MG63 (cell line): Measurements from ENCODE around the gene MTERF4. TPM values are rescaled to one million over a fixed set of nuclear protein-coding genes. Genes with fewer than 3 reads are reported as not detected.

Experiments used
- DNase-seq: peaks from one replicate; pipeline ENCODE4 v3.0.0-alpha.2; 2020
- H3K27me3 ChIP-seq: fragments of 250-450 bp; sonication (Bioruptor Pico); 2 replicates; pipeline ENCODE4 v1.5.1; 2020; ENCODE audit warnings: mild to moderate bottlenecking, moderate library complexity
- H3K36me3 ChIP-seq: fragments of 250-450 bp; sonication (Bioruptor Pico); 2 replicates; pipeline ENCODE4 v1.5.1; 2020; ENCODE audit warnings: mild to moderate bottlenecking, moderate library complexity
- H3K4me3 ChIP-seq: fragments of 250-450 bp; sonication (Bioruptor Pico); 2 replicates; pipeline ENCODE4 v1.5.1; 2020; ENCODE audit warnings: mild to moderate bottlenecking, moderate library complexity
- H3K9me3 ChIP-seq: fragments of 250-450 bp; sonication (Bioruptor Pico); 2 replicates; pipeline ENCODE4 v1.5.1; 2020; ENCODE audit warnings: mild to moderate bottlenecking, moderate library complexity
- total RNA-seq: library from RNA; depleted of rRNA; stranded (reverse); fragments of >200 nt; shearing (Covaris generic); gene quantifications from 2 replicates; pipeline ENCODE4 v1.2.3, GENCODE V29; 2014; ENCODE audit warnings: low replicate concordance; rRNA removed

MTERF4 gene, protein sequence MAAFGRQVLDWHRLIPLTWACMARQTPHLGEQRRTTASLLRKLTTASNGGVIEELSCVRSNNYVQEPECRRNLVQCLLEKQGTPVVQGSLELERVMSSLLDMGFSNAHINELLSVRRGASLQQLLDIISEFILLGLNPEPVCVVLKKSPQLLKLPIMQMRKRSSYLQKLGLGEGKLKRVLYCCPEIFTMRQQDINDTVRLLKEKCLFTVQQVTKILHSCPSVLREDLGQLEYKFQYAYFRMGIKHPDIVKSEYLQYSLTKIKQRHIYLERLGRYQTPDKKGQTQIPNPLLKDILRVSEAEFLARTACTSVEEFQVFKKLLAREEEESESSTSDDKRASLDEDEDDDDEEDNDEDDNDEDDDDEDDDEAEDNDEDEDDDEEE
- 18.9 and 33.2 TPM in 2 replicates for total RNA-seq

DNA sequence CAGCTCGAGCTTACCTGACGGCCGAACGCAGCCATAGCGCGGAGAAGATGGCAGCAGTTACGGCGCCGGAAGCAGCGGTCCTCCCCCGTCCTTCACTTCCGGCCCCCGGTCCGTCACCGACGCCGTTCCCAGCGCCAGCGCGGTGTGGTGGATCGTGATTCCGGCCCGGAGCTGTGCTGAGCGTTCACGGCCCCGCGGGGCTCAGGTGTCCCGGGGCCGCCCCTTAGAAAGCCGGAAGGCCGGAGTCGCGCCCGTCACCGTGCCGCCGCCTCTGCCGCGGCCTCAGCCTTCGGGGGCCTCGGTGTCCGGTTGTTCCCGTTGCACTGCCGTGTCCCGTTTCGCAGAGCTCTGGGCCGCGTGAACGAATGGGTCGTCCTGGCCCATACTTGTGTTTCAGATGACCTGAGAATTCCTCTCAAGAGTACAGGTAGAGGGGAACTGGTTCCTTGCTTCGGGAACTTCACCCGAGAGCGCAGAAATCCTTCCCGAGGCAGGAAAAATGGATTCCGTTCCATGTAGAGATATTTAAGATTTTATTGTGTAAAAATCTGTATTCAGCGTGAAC lies at the start of gene MTERF4:
Gene MTERF4 (minus strand): TSS at position 49 of the 565 bp plus-strand sequence. CDS start 14 bp downstream, at position 35.
- Histone ChIP-seq H3K4me3 (peak within 1 kb of the TSS; percentile 74), H3K36me3 (peaks cover 28% of the 10 kb centered on the region), H3K27me3 (no peaks in the 10 kb centered on the region), H3K9me3 (no peaks in the 10 kb centered on the region)
- DNase-seq: peak; percentile 83

DNA sequence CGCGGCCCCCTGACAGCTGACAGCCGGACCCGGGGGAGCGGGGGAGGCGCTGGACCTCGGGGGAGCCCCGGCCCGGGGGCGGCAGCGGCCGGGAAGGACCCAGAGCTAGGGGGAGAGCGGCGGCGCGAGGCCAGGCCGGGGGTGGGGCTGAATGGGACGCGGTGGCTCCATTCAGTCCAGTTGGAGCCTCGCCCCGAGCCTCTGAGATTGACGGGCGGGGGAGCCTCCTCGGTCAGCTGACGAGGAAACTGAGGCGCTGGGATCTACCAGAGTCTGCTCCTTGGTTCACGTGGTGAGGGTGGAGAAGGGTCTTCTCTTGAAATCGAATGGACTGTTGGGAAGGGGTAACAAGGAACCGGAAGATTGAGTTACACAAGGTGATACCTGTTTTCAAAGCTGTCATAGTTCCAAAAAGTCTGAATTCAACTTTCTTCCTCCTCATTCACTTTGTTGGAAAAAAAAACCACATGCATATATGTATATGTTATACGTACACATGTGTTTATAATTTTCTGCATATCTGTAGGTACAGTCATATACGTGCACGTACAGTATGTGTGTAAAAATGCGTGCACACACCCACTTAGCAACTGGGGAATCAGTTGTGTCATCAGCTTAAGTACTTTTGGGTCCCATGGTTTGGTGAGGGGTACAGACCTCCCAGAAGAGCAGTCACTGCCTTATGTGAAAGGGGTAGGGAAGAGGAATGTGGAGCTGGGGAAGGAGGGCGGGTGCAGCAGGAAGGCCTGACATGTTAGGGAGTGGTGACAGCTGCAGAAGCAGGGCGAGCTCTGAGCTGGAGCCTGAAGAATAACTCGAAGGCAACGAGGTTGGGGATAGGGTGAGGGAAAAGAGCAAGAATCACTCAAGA lies 48.8 kb upstream of the MTERF4 start:
- Histone ChIP-seq H3K4me3 (peak overlapping the region; percentile 71), H3K9me3 (no peaks in the 10 kb centered on the region), H3K36me3 (peaks cover 7% of the 10 kb centered on the region), H3K27me3 (no peaks in the 10 kb centered on the region)
- DNase-seq: no peak

DNA sequence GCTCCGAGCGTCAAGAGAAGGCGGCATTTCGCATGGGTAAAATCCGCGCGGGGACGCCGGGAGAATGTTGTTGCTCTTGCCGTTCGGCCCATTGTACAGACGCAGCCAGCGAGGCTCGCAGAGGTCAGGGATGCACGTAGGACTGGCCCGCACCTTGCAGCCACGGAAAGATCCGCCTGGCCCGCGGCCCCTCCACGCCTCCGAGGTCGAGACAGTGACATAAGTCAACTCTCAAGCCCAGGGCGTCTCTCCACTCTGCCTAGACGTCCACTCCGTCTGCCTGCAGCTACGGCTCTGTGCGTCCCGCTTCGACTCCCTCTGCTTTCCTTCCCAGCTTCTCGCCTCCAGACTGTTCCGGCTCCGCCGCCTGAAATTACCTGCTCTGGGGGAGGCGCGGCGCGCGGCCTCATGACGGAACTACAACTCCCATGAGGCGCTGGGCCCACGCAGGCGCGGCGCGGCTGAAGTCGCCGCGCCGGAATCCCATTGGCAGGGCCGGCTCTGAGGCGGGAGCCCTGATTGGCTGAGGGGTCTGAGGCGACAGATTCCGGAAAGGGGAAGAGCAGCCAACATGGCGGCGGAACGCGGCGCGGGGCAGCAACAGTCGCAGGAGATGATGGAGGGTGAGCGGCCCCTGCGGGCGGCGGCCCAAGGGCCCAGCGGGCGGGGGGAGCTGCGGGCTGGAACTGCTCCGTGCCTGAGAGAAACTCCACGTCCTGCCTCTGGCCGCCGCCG lies 48.0 kb upstream of the MTERF4 start, which contains the start of gene PPP1R7:
Gene PPP1R7 (plus strand): TSS at position 543 of the 735 bp plus-strand sequence. CDS start 29 bp downstream, at position 572.
- DNase-seq: peak; percentile 95
- H3K9me3 ChIP-seq: no peaks in the 10 kb centered on the region
- peak within 1 kb of the TSS; percentile 71 for H3K4me3 ChIP-seq
- no peaks in the 10 kb centered on the region for H3K27me3 ChIP-seq
- H3K36me3 ChIP-seq: peaks cover 7% of the 10 kb centered on the region

DNA sequence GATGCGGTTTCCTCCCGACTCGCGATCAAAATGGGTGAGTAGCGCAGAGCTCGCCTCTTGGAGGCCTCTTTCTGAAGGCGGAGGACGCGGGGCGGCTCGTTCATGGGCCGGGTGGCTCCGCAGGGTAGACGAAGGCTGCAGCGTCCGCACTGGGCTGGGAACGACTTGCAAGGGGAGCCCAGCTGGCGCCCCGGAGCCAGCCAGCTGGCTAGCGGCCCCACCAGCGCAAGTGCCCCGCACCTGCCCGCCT lies 47.5 kb upstream of the MTERF4 start:
- no peaks in the 10 kb centered on the region for H3K9me3 ChIP-seq
- no peak for DNase-seq
- H3K27me3 ChIP-seq: no peaks in the 10 kb centered on the region
- peaks cover 4% of the 10 kb centered on the region for H3K36me3 ChIP-seq
- H3K4me3 ChIP-seq: peak overlapping the region; percentile 71

DNA sequence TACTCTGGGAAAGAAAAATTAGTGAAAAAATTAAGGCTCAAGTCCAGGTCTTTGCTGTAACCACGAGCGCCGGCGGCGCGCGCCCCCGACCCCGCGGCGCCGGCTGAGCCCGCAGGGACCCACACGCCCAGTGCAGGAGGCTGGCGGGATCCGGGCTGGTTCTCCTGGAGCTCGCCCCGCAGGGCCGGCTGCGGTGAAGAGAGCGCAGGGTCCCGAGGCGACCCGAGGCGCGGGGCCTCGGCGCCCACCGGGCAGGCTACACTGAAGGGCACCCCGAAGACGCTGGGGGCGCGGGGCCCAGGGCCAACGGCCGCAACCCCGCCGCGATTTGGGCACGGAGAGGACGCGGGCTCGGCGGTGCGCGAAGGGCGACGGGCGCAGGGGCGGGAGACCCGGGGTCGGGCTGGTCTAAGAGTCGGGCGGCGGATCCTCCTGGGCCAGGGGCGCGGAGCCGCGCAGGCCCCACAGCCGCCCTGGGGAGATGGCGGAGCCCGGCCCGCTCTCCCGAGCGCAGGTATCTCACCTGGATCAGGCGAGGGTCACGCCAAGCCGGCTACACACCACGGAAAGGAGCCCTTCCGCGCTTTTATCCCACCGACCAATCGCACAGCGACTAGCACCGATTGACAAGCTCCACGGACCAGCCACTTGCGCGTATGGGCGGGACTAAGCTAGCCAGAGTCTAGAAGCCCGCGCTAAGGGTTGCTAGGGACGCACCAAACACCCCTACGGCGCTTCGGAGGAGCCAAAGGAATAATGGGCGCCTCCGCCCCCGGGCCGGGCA lies 47.0 kb upstream of the MTERF4 start, which contains the start of gene PASK:
Gene PASK (minus strand): TSS at position 582 of the 784 bp plus-strand sequence. CDS start 6,440 bp downstream, outside the sequence.
- H3K9me3 ChIP-seq: no peaks in the 10 kb centered on the region
- peak within 1 kb of the TSS; percentile 71 for H3K4me3 ChIP-seq
- peaks cover 4% of the 10 kb centered on the region for H3K36me3 ChIP-seq
- DNase-seq: peak; percentile 94
- no peaks in the 10 kb centered on the region for H3K27me3 ChIP-seq

DNA sequence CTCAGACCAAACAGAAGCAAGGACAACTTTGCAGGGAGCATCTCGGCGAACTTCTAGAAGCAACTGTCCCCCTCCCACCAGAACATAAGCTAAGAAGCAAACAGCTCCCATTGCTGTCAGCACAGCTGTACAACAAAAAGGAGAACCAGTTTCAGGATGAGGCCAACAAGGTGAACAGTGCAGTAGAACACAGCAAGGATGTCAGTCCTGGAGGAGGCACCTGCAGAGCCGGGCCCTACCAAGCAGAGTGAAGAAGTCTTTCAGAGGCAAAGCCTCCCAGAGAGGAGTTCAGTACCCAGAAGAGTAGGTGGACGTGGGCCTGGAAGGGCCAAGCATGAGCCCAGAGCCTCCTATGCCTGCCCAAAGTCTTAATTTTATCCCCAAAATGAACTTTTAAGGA lies 46.2 kb upstream of the MTERF4 start:
- no peaks in the 10 kb centered on the region for H3K9me3 ChIP-seq
- H3K36me3 ChIP-seq: peaks cover 4% of the 10 kb centered on the region; the same call in 1 of the 2 replicates
- no peaks in the 10 kb centered on the region for H3K27me3 ChIP-seq
- H3K4me3 ChIP-seq: peak overlapping the region; percentile 71; the same call in 1 of the 2 replicates
- DNase-seq: no peak

DNA sequence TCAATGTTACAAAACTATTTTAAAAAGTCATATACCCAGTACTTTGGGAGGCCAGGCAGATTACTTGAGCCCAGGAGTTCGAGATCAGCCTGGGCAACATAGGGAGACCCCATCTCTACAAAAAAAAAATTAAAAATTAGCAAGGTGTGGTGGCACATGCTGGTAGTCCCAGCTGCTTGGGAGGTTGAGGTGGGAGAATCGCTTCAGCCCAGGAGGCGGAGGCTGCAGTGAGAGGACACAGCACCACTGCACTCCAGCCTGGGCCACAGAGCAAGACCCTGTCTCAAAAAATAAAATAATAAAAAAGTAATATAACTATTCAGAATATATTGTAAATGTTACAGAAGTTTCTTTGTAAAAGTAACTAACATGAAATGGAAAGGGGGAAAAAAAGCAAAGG lies 45.2 kb upstream of the MTERF4 start:
- Histone ChIP-seq H3K36me3 (no peaks in the 10 kb centered on the region), H3K27me3 (no peaks in the 10 kb centered on the region), H3K9me3 (no peaks in the 10 kb centered on the region), H3K4me3 (no peak overlapping the region)
- no peak for DNase-seq

DNA sequence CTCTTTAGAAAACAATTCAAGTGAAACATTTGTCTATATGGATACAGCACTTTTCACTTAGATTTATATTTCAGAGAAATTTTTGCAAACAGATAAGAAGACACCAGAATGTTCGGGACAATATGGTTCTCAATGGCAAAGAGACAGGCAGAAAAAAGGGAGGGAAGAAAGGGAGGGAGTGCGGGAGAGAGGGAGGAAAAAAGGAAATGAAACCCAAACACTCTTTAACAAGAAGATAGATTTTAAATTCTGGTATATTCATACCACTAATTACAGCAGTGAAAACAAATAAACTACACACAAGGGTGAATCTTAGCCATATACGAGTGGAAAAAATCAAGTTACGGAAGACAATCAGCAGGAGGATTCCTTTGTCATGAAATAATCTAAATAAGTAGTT lies 44.2 kb upstream of the MTERF4 start:
- no peak overlapping the region for H3K4me3 ChIP-seq
- no peak for DNase-seq

DNA sequence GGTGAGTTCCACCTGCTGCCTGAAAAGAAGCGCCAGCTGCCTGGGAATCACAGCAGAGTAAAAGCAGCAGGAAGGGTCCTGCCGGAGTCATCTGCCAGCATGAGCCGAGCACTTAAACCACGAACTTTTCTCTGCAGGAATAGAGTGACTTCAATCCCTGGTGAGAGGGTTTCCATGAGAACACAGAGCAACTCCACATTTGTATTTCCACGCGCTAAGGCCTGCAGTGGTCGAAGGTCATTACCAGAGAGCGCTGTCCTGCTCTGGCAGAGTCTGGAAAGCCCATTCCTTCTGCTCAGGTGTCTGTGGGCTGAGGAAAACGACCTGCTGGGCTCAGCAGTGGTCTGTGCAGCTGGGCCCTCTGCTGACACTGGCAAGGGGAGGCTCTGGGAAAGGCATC lies 40.5 kb upstream of the MTERF4 start:
- no peak for DNase-seq
- H3K27me3 ChIP-seq: no peaks in the 10 kb centered on the region
- no peaks in the 10 kb centered on the region for H3K9me3 ChIP-seq
- no peak overlapping the region for H3K4me3 ChIP-seq
- H3K36me3 ChIP-seq: peaks cover 2% of the 10 kb centered on the region; the same call in 1 of the 2 replicates

More for the DNA sequence above, 44.2 kb upstream of the MTERF4 start:
- Histone ChIP-seq H3K27me3 (no peaks in the 10 kb centered on the region), H3K9me3 (no peaks in the 10 kb centered on the region), H3K36me3 (no peaks in the 10 kb centered on the region)

DNA sequence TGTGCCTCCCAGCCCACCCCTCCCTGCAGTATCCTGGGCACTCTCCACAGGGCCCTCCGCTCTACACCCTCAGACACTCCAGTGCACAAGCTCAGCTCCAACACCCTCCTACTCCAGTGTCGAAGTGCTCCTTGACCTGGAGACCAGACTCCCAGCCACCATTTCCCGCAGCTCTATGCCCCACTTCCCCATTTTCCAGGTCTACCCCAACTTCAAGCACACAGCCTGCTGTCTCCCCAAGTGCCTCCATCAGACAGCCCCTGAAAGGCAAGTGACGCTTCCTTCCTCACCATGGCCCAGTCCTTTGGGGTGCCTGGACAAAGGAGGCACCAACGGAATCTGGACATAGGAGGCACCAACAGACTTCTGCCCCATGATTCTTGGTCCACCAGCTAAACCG lies 40.0 kb upstream of the MTERF4 start:
- Histone ChIP-seq H3K36me3 (peaks cover 2% of the 10 kb centered on the region; the same call in 1 of the 2 replicates), H3K27me3 (no peaks in the 10 kb centered on the region), H3K9me3 (no peaks in the 10 kb centered on the region), H3K4me3 (no peak overlapping the region)
- DNase-seq: no peak

DNA sequence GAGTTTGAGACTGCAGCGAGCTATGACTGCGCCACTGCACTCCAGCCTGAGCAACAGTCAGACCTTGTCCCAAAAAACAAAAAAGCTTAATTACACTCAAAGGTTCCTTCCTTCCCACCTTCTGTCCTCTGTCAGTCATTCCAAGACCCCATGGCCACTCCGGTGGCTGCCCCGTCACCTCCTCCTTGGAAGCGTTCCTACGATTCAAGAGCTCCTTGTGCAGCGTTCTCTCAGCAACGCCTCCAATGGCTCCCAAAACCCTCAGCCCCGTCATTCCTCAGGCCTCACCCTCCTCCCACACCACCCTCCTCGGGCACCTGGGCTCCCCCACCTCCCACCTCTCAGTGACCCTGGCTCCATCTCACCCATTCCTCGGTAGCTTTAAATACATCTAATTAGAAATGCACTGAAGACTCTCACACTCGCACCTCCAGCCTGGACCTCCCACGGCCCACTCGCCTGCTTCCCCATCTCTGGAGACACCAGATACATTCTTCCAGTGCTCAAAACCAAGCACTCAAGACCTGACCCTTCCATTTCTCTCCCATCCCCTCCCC lies 39.2 kb upstream of the MTERF4 start:
- DNase-seq: no peak
- no peaks in the 10 kb centered on the region for H3K27me3 ChIP-seq

DNA sequence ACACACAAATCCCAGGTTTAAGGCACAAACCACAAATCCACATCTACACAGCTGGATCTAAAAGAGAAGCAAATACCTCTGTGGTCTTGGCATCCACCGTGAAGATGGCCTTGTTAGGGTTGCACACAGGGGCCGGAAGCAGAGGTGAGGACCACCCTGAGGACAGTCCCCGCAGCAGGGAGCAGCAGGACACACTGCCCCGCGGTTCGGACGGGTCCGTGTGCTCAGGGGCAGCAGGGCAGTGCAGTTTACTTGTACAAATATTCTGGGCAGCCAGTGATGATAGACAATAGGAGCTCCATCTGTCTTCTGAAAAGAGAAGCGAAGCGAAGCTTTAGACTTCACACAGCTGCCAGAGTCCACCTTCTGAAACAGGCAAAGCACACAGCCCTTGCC lies 38.4 kb upstream of the MTERF4 start:
- no peak overlapping the region for H3K4me3 ChIP-seq
- H3K27me3 ChIP-seq: no peaks in the 10 kb centered on the region
- no peak for DNase-seq
- no peaks in the 10 kb centered on the region for H3K9me3 ChIP-seq
- H3K36me3 ChIP-seq: peaks cover 2% of the 10 kb centered on the region; the same call in 1 of the 2 replicates

More for the DNA sequence above, 39.2 kb upstream of the MTERF4 start:
- Histone ChIP-seq H3K9me3 (no peaks in the 10 kb centered on the region), H3K36me3 (peaks cover 2% of the 10 kb centered on the region; the same call in 1 of the 2 replicates), H3K4me3 (no peak overlapping the region)

DNA sequence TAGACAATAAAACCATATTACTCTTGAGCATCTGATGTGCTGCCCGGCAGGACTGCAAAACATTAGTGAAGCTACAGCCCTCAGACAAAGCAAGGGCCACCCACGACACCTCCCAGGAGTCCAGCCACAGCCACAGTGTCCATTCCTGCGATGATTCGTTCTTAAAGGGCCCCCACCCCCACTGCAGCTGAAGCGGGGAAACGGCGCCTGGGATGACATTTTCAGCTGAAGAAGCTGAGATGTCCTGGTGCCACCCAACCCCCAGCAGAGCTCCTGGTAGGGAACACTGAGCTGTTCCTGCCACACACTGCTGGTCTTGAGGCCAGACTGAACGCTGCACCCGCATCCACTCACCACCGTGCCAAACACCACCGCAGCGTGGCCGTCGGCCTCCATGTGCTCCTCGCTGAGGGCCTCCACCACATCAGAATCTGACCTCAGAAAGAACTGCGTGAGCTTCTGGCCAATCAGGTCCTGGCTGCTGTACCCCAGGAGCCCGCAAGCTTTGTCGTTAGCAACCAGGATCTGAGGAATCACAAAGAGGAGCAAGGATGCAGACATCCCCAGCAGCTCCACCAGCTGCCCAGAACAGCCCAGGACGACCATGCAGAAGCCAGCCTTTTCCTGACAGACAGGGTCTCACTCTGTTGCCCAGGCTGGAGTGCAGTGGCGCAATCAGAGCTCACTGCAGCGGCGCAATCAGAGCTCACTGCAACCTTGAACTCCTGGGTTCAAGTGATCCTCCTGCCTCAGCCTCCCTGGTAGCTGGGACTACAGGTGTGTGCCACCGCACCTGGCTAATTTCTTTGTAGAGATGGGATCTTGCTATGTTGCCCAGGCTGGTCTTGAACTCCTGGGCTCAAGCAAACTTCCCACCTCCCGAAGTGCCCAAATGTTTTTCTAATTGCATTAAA lies 37.7 kb upstream of the MTERF4 start:
- Histone ChIP-seq H3K36me3 (peaks cover 2% of the 10 kb centered on the region; the same call in 1 of the 2 replicates), H3K9me3 (no peaks in the 10 kb centered on the region), H3K4me3 (no peak overlapping the region), H3K27me3 (no peaks in the 10 kb centered on the region)
- no peak for DNase-seq

DNA sequence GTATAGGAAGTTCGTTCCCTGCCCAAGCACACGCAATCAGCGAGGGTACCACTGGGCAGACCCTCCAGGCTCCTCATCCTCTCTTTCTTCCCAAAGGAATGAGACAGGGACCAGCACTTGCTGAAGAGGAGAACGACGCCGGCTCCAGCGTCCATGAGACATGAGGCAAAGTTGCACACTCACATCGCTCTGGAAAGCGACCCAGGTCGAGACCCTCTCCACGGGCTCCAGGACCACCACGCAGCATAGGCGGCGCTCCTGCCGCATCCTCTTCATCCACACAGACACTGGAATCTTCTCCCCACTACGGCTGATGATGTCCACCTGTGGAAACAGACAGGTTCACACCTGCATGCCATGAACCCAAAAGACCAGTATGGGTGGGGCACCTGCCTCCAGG lies 36.4 kb upstream of the MTERF4 start:
- Histone ChIP-seq H3K36me3 (peaks cover 2% of the 10 kb centered on the region; the same call in 1 of the 2 replicates), H3K27me3 (no peaks in the 10 kb centered on the region), H3K4me3 (no peak overlapping the region), H3K9me3 (no peaks in the 10 kb centered on the region)
- no peak for DNase-seq
